NCI-H2227 (cell line): ENCODE measurements around the gene ERMARD.

Experiments used
- DNase-seq: peaks from one replicate; lab custom pipeline; 2025; ENCODE audit not compliant: unreplicated experiment; lab: John Stamatoyannopoulos, UW

The ERMARD gene

DNA sequence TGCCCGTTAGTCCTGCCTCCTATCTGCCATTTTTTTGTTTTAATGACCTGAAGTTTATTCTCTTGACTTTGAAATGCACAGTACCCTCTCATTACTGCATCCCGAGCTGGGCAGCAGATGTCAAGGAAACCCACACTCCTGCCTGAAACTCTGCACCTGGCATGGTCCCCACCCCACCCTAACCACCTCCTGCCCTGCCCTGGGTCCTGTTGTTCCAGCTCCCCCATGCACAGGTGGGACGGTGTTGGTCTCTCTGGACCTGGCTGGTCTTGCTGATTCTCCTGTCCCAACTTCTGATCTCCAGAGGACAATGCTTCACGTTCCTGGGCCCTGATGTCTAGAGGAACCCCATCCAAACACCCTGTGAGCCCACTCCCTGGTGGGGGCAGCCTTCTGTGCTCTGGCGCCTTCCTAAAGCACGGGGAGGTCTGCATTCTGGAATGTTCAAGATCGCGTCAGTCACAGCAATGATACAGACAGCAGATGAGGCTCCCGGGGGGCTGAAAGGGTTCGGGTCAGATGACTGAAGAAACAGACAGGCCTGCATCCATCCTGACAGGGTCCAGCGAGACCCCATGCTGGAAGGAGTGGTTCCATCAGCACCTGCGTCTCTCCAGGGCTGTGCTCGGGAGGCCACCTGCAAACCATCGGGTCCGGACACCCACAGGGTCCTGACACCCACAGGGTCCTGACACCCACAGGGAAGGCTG, 73.6 kb downstream of the ERMARD start:
- DNase-seq = no peak

DNA sequence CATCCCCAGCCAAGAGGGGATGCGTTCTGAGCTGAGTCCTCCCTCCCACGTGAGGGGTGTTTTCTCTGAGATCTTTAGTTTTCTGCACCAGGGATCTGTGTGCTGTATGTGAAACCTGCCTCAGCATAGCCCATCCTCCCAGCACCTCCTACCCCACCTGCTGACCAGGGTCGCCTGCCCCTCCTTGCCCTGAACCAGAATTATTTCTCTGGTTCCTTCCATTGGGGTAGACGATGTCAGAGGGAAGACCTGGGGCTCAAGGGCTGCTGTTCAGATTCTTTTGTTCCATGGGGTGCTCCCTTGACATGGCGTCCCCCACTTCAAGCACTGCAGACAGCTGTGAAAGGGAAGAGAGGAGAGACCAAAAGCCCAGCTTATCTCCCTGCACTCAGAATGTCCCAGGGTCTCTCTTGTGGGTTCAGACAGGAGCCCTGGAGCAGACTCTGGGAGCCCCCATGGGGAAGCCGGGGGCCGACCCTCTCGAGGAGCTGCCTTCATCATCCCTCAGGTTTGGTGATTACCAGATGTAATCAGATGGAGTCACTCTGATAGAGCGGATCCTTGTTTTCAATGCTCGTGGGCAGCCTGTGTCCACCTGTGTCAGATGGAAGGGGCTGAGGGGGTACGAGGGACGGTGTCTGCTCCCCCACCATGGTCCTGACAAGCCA, 74.3 kb downstream of the ERMARD start:
- no peak for DNase-seq

DNA sequence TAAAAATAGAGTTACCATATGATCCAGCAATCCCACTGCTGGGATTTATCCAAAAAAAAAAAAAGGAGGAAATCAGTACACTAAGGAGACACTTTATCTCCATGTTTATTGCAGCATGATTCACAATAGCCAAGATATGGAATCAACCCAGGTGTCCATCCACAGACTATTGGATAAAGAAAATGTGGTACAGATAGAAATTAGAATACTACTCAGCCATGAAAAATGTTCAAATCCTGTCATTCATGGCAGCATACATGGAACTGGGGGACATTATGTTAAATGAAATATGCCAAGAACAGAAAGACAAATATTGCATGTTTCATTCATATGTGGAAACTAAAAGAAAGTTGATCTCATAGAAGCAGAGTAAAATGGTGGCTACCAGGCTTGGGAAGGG, 75.3 kb downstream of the ERMARD start:
- DNase-seq = no peak

DNA sequence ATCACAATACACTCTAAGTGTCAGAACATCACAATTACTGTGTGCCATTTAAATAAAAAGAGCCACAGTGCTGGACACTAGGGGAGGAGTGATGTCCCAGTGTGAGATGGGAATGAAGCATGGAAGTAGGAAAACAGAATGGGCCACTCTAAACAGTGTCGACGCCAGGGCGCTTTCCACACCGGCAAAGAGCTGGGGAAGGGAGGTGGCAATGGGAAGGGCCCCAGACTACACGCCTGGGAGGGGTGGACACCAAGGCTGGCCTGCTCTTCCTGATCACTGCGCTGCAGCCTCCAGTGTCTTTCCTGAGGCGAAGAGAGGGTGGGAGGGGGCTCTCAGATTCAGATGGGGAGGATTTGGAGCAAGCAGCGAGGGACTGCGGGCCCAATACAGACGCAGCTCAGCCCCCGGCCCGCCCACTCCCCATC, 75.9 kb downstream of the ERMARD start:
- DNase-seq = no peak

DNA sequence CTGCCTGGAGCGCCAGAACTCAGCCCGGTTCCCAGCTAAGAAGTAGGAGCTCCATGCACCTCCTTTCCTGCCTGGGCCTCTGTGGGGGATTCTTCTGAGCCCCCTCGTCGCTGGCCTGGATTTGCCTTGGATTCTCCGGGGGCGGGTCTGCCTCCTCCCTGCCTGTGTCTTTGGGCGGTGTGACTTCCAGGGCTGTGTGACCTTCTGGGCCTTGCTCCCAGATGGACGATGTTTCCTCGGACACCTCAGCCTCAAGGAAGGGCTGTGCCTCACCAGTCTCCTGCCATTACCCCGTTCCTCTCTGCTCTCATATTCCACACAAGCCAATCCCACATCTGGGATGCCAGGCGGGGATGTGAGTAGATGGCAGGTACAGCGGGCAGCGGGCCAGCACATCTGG, 76.8 kb downstream of the ERMARD start:
- DNase-seq = no peak

DNA sequence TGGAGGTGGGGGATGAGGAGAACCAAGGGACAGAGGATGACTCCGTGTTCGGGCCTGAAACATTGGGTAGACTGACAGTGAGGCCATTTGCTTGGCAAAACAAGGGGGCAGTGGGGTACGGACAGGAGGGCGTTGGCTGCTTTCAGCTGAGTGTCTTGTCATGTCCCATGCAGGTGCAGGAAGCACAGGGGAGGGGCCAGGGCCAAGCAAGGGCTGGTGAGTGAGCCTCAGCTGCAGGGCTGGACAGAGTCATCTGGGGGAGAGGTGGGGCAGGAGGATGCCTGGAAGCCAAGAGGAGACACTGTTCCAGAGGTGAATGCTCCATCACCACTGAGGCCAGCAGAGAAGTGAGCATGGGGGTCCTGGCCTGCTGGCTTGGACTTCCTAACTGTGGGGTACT, 78.4 kb downstream of the ERMARD start:
- DNase-seq = no peak

DNA sequence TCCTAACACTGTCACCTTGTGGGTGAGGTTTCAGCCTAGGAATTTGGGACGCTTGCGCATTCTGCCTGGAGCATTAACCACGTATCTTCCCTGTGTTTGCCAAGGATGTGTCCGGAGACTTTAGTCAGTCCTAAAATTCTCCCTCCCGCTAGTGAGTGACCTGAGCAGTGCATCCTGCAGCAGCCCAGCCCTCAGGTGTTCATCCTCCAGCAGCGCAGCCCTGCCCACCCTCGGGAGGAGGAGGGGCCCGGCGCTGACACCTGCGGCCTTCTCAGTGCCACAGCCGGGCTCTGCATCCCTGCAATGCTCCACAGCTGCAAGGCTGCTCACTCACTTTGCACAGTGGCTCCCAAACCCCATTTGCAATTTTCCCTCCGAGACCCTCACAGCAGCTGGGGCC, 79.5 kb downstream of the ERMARD start:
- no peak for DNase-seq
